ENCODE measurements around the gene CFB.

DNA sequence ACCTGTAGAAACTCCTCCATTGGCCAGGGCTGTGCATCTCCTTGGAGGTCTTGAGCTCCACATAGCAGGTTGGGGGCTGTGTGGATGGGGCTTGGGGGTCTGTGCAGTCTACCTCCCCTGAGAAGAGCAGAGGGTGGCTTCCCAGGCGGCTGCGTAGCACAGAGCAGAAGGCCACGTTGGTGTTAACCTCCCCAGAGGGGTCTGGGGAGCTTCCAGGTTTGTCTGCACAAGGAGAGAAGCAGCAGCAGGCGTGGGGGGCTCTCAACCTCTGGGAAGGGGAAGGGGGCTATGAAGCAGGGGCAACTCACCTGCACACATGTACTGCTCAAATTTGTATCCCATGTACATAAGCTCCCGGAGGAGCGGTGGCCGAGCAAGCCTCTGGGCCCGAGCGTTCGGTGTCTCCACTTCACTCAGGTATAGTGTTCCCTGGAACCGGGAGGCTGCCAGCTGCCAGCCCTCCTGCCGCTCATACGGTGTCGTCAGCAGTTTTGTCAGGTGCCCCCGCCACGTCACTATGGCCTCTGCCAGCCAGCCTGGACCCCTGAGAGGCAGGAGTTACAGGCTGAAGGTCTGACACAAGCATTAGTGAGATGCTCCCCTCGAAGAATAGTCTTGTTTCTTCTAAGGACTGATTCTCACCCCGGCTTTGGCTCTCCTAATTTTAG lies 24.8 kb downstream of the CFB start:
- peak; percentile 32 for TF ChIP-seq POLR2A (IDR thresholded peaks at IDR 0.05)
- TF ChIP-seq, protein P1, sequence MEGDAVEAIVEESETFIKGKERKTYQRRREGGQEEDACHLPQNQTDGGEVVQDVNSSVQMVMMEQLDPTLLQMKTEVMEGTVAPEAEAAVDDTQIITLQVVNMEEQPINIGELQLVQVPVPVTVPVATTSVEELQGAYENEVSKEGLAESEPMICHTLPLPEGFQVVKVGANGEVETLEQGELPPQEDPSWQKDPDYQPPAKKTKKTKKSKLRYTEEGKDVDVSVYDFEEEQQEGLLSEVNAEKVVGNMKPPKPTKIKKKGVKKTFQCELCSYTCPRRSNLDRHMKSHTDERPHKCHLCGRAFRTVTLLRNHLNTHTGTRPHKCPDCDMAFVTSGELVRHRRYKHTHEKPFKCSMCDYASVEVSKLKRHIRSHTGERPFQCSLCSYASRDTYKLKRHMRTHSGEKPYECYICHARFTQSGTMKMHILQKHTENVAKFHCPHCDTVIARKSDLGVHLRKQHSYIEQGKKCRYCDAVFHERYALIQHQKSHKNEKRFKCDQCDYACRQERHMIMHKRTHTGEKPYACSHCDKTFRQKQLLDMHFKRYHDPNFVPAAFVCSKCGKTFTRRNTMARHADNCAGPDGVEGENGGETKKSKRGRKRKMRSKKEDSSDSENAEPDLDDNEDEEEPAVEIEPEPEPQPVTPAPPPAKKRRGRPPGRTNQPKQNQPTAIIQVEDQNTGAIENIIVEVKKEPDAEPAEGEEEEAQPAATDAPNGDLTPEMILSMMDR (IDR thresholded peaks at IDR 0.05), result no peak
